H1 (cell line): ENCODE data around the gene ADIPOR2. TPM values are rescaled to one million over a fixed set of nuclear protein-coding genes. Genes with fewer than 3 reads are reported as not detected.

Experiments
- CTCF ChIA-PET: fragments of 300-600 bp; sonication (Branson Sonifier 250); formaldehyde crosslinking; loops from one replicate; lab custom pipeline; 2021; ENCODE audit not compliant: partially characterized antibody; lab: Charles Lee
- POLR2A ChIA-PET: fragments of 300-600 bp; sonication (Branson Sonifier 250); formaldehyde crosslinking; loops from one replicate; lab custom pipeline; 2021; ENCODE audit warnings: inconsistent platforms; ENCODE audit not compliant: partially characterized antibody; lab: Charles Lee
- DNase-seq, 2 experiments: peaks; one replicate each; pipeline versions ENCODE4 v3.0.0 to v3.0.0-alpha.2; 2010 to 2022; ENCODE audit warnings: low spot score in 2 of 2, low read depth in 1 of 2, mixed read lengths in 1 of 2
- FAIRE-seq: peaks from 2 replicates; lab custom pipeline; 2011; peaks lifted over from hg19 to GRCh38; lab: Jason Lieb, UNC
- H2AFZ ChIP-seq: 2 replicates; pipeline ENCODE4 v1.8.1; 2012; ENCODE audit warnings: low read length, inconsistent platforms
- H2AK5ac ChIP-seq: 2 replicates; pipeline ENCODE4 v1.6.1; 2013; ENCODE audit warnings: low read depth, low read length
- H2BK120ac ChIP-seq: replicated peaks from 2 replicates; pipeline ENCODE3; 2013; ENCODE audit warnings: low read depth, low read length, inconsistent platforms
- H2BK12ac ChIP-seq: 2 replicates; pipeline ENCODE4 v1.6.1; 2013; ENCODE audit warnings: low read depth, low read length
- H2BK15ac ChIP-seq: 2 replicates; pipeline ENCODE4 v1.6.1; 2013; ENCODE audit warnings: low read length
- H2BK20ac ChIP-seq: 2 replicates; pipeline ENCODE4 v1.6.1; 2013; ENCODE audit warnings: low read length
- H2BK5ac ChIP-seq: 2 replicates; pipeline ENCODE4 v1.6.1; 2013; ENCODE audit warnings: low read depth, low read length
- H3K14ac ChIP-seq: 2 replicates; pipeline ENCODE4 v1.6.1; 2013; ENCODE audit warnings: inconsistent platforms; ENCODE audit not compliant: insufficient read length
- H3K18ac ChIP-seq: 2 replicates; pipeline ENCODE4 v1.6.1; 2013; ENCODE audit warnings: low read length; ENCODE audit errors: extremely low read depth
- H3K23ac ChIP-seq: 2 replicates; pipeline ENCODE4 v1.6.1; 2013; ENCODE audit warnings: inconsistent platforms; ENCODE audit not compliant: insufficient read length
- H3K23me2 ChIP-seq: 2 replicates; pipeline ENCODE4 v1.6.1; 2013; ENCODE audit warnings: low read depth, low read length
- H3K27ac ChIP-seq: 2 replicates; pipeline ENCODE4 v1.6.1; 2011; ENCODE audit warnings: low read depth, low read length, inconsistent platforms
- H3K27me3 ChIP-seq, 4 experiments: replicated peaks in 1 of 4; 1 replicate in 1 of 4; 2 replicates in 3 of 4; pipeline versions ENCODE4 v1.6.1 to v1.8.1; 2011 to 2013; ENCODE audit warnings: low read length in 3 of 4, mild to moderate bottlenecking in 3 of 4, inconsistent platforms in 2 of 4, mixed read lengths in 2 of 4, moderate library complexity in 1 of 4; ENCODE audit not compliant: control insufficient read depth in 3 of 4, insufficient read depth in 3 of 4; ENCODE audit errors: extremely low read depth in 1 of 4
- H3K36me3 ChIP-seq, 4 experiments: 2 replicates each; pipeline versions ENCODE4 v1.6.1 to v1.8.1; 2011 to 2013; ENCODE audit warnings: mild to moderate bottlenecking in 4 of 4, low read length in 3 of 4, moderate library complexity in 2 of 4, control low read depth in 1 of 4, inconsistent platforms in 1 of 4; ENCODE audit not compliant: insufficient read depth in 4 of 4, control insufficient read depth in 2 of 4
- H3K4ac ChIP-seq: replicated peaks from 2 replicates; pipeline ENCODE3; 2013; ENCODE audit warnings: low read length, low read depth, mixed read lengths, inconsistent platforms; ENCODE audit not compliant: insufficient read length
- H3K4me1 ChIP-seq, 4 experiments: replicated peaks in 1 of 4; 1 replicate in 1 of 4; 2 replicates in 3 of 4; pipeline versions ENCODE4 v1.6.1 to v1.8.1; 2011 to 2013; ENCODE audit warnings: low read length in 3 of 4, inconsistent platforms in 2 of 4, mixed read lengths in 1 of 4; ENCODE audit not compliant: insufficient read depth in 4 of 4, control insufficient read depth in 3 of 4
- H3K4me2 ChIP-seq, 2 experiments: 2 replicates each; pipeline versions ENCODE4 v1.6.1 to v1.8.1; 2011 to 2013; ENCODE audit warnings: low read depth in 2 of 2, low read length in 2 of 2, control low read depth in 1 of 2, inconsistent platforms in 1 of 2, mild to moderate bottlenecking in 1 of 2; ENCODE audit not compliant: insufficient read depth in 1 of 2
- H3K4me3 ChIP-seq, 4 experiments: fragments of 200-600, 300-600 bp in 1 of 4; sonication (generic), shearing (Covaris generic), sonication (Bioruptor Twin) in 1 of 4; 2 replicates each; pipeline versions ENCODE4 v1.5.1 to v1.8.1; 2011 to 2016; ENCODE audit warnings: low read length in 4 of 4, low read depth in 3 of 4, control low read depth in 2 of 4, inconsistent platforms in 2 of 4, mild to moderate bottlenecking in 2 of 4, mixed read lengths in 1 of 4, moderate library complexity in 1 of 4; ENCODE audit not compliant: insufficient read depth in 2 of 4; ENCODE audit errors: extremely low read depth in 1 of 4
- H3K56ac ChIP-seq: replicated peaks from 2 replicates; pipeline ENCODE3; 2013; ENCODE audit warnings: low read depth, mild to moderate bottlenecking, mixed read lengths, low read length, inconsistent platforms; ENCODE audit not compliant: insufficient read length
- H3K79me1 ChIP-seq: 2 replicates; pipeline ENCODE4 v1.6.1; 2013; ENCODE audit warnings: low read depth, low read length, control low read depth
- H3K79me2 ChIP-seq, 2 experiments: 2 replicates each; pipeline versions ENCODE4 v1.6.1 to v1.8.1; 2012 to 2013; ENCODE audit warnings: low read length in 2 of 2, mild to moderate bottlenecking in 2 of 2, inconsistent platforms in 1 of 2; ENCODE audit not compliant: insufficient read depth in 2 of 2, control insufficient read depth in 1 of 2
- H3K9ac ChIP-seq, 4 experiments: replicated peaks in 1 of 4; 1 replicate in 1 of 4; 2 replicates in 3 of 4; pipeline versions ENCODE4 v1.6.1 to v1.8.1; 2011 to 2013; ENCODE audit warnings: low read depth in 3 of 4, low read length in 3 of 4, control low read depth in 2 of 4, mild to moderate bottlenecking in 2 of 4, moderate library complexity in 2 of 4, inconsistent platforms in 1 of 4; ENCODE audit errors: extremely low read depth in 1 of 4
- H3K9me3 ChIP-seq, 2 experiments: 2 replicates each; pipeline versions ENCODE4 v1.6.1 to v1.8.1; 2012 to 2013; ENCODE audit warnings: mild to moderate bottlenecking in 2 of 2, moderate library complexity in 2 of 2, control low read depth in 1 of 2, inconsistent platforms in 1 of 2, low read depth in 1 of 2, low read length in 1 of 2, mixed read lengths in 1 of 2; ENCODE audit not compliant: insufficient read depth in 2 of 2
- H4K20me1 ChIP-seq, 2 experiments: replicated peaks in 1 of 2; 2 replicates each; pipeline versions ENCODE3 to v1.8.1; 2011 to 2013; ENCODE audit warnings: inconsistent platforms in 2 of 2, low read length in 2 of 2, mild to moderate bottlenecking in 1 of 2; ENCODE audit not compliant: insufficient read depth in 2 of 2, control insufficient read depth in 1 of 2
- H4K5ac ChIP-seq: 2 replicates; pipeline ENCODE4 v1.6.1; 2013; ENCODE audit warnings: low read length, low read depth, mixed read lengths, inconsistent platforms; ENCODE audit not compliant: insufficient read length
- H4K8ac ChIP-seq: 2 replicates; pipeline ENCODE4 v1.8.0; 2013; ENCODE audit warnings: mild to moderate bottlenecking, moderate library complexity, low read length, inconsistent platforms; ENCODE audit not compliant: insufficient read depth; ENCODE audit errors: extremely low read depth
- H4K91ac ChIP-seq: replicated peaks from 2 replicates; pipeline ENCODE3; 2013; ENCODE audit warnings: low read length, mixed read lengths, inconsistent platforms; ENCODE audit not compliant: insufficient read length
- ASH2L ChIP-seq: fragments of 200-600, 300-600 bp; sonication (generic); IDR thresholded peaks from one replicate; pipeline ENCODE4 v1.7.1; 2017; ENCODE audit warnings: low read length
- EGR1 ChIP-seq: IDR thresholded peaks from 2 replicates; pipeline ENCODE4 v1.6.1; 2011; ENCODE audit warnings: low read depth, low read length, borderline replicate concordance
- HDAC2 ChIP-seq, 2 experiments: fragments of 300-600 bp in 1 of 2; sonication (generic) in 1 of 2; IDR thresholded peaks; 2 replicates each; pipeline ENCODE4 v1.6.1; 2011 to 2012; ENCODE audit warnings: low read depth in 2 of 2, low read length in 2 of 2, mild to moderate bottlenecking in 2 of 2, moderate library complexity in 2 of 2, borderline replicate concordance in 1 of 2, inconsistent platforms in 1 of 2
- JUN ChIP-seq: IDR thresholded peaks from 2 replicates; pipeline ENCODE4 v1.6.1; 2011; ENCODE audit warnings: low read depth, mild to moderate bottlenecking, improper control_type of control experiment, low read length
- KDM4A ChIP-seq: IDR thresholded peaks from one replicate; pipeline ENCODE4 v1.7.1; 2012; ENCODE audit warnings: low read depth, mild to moderate bottlenecking, moderate library complexity, low read length, inconsistent platforms; ENCODE audit not compliant: severe bottlenecking
- POLR2AphosphoS5 ChIP-seq: IDR thresholded peaks from 2 replicates; pipeline ENCODE4 v1.6.1; 2011; ENCODE audit warnings: low read depth, low read length
- RFX5 ChIP-seq: IDR thresholded peaks from 2 replicates; pipeline ENCODE4 v1.6.1; 2011; ENCODE audit warnings: low read depth, low read length, improper control_type of control experiment, borderline replicate concordance
- SIX5 ChIP-seq: IDR thresholded peaks from 2 replicates; pipeline ENCODE4 v1.6.1; 2011; ENCODE audit warnings: mild to moderate bottlenecking, low read depth, low read length
- SP1 ChIP-seq: IDR thresholded peaks from 2 replicates; pipeline ENCODE4 v1.6.1; 2011; ENCODE audit warnings: low read depth, low read length
- SUZ12 ChIP-seq: fragments of 200-600 bp; sonication (generic); IDR thresholded peaks from 2 replicates; pipeline ENCODE4 v1.6.1; 2012; ENCODE audit warnings: mild to moderate bottlenecking, inconsistent platforms, low read length, moderate library complexity, mixed read lengths
- TEAD4 ChIP-seq: IDR thresholded peaks from 2 replicates; pipeline ENCODE4 v1.6.1; 2012; ENCODE audit warnings: low read depth, low read length, inconsistent platforms, mixed read lengths
- WGBS, 2 experiments: shearing (Covaris generic) in 1 of 2; methylation state at CpG; one replicate each; pipeline versions ENCODE4 v1.1.6 to v1.1.7; 2013 to 2015; ENCODE audit warnings: low lambda C conversion rate in 2 of 2, mixed read lengths in 2 of 2, inconsistent platforms in 1 of 2, low coverage in 1 of 2, missing lambda C conversion rate in 1 of 2; ENCODE audit not compliant: insufficient replicate concordance in 2 of 2, insufficient coverage in 1 of 2, insufficient read length in 1 of 2; ENCODE audit errors: extremely low coverage in 1 of 2, missing lambda C conversion rate in 1 of 2; 5-methylcytosine and 5-hydroxymethylcytosine counted together
- polyA plus RNA-seq, 7 experiments: library from polyadenylated mRNA; depleted of rRNA in 3 of 7; stranded (reverse) in 5 of 7; unstranded in 2 of 7; fragments of >200 nt in 5 of 7; fragments of 200-250 nt in 2 of 7; gene quantifications; 1 replicate in 5 of 7; 2 replicates in 1 of 7; 4 replicates in 1 of 7; pipeline versions ENCODE4 v1.2.1 to v1.2.3, GENCODE V29; 2011 to 2013; ENCODE audit warnings: missing spikeins in 2 of 7, mixed read lengths in 2 of 7
- total RNA-seq: library from RNA; stranded (reverse); fragmentation: NEBNext Ultra II Directional; extraction: Animal tissue kit (Norgen Biotek cat#: 25700); gene quantifications from 2 replicates; pipeline ENCODE4 v1.2.1, GENCODE V29; 2021
- TF ChIP-seq, protein P1 (sequence below), 3 experiments: IDR thresholded peaks; 1 replicate in 2 of 3; 2 replicates in 1 of 3; pipeline versions ENCODE4 v1.5.1 to v1.6.1; 2011; ENCODE audit warnings: low read length in 3 of 3, mild to moderate bottlenecking in 3 of 3, inconsistent platforms in 2 of 3, low read depth in 1 of 3, moderate library complexity in 1 of 3; ENCODE audit not compliant: insufficient read depth in 1 of 3; ENCODE audit errors: control extremely low read depth in 1 of 3

The ADIPOR2 gene
- total and polyA plus RNA-seq, 2 of the 8 experiments (the other 6 are each of a cell fraction or from before 2014, with no cell fraction given), result 17.5 to 50.8 TPM

DNA sequence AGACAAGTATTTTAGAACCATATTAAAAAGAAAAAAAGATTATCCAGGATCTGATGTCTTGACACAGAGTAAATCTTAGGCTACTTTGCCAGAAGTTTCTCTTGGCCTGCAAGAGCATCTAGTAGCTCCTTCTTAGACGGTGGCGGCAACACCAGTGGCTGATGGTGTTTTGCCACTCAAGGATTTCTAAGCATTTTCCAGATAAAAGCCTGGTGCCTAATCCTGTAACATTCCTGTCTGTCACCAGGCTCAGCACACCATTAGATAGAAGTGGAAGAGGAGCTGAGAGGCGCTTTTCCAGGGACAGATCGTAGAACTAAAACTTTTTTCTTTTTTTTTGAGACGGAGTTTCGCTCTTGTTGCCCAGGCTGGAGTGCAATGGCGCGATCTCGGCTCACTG, 47.8 kb upstream of the ADIPOR2 start:
- FAIRE-seq (no peak), DNase-seq (no peak)
- no peak overlapping the region for H2AFZ ChIP-seq
- H3K23ac ChIP-seq, result no peak overlapping the region
- no peak overlapping the region for H4K5ac ChIP-seq
- H3K4me3 ChIP-seq, result no peak overlapping the region
- no peak overlapping the region for H2AK5ac ChIP-seq
- no peaks in the 10 kb centered on the region for H3K79me1 ChIP-seq
- H3K23me2 ChIP-seq, result no peaks in the 10 kb centered on the region; the same call in 1 of the 2 replicates
- H3K27ac ChIP-seq, result no peak overlapping the region
- H2BK12ac ChIP-seq, result no peak overlapping the region
- H3K36me3 ChIP-seq, result no peaks in the 10 kb centered on the region
- no peak overlapping the region for H4K8ac ChIP-seq
- no peaks in the 10 kb centered on the region for H4K20me1 ChIP-seq
- ChIA-PET POLR2A (interaction anchor here (1.8 kb wide), 1 partner anchor 148 kb away, joined by 3 read pairs; no protein-coding TSS in a partner anchor), CTCF (interaction anchor here (0.6 to 18.8 kb wide), 7 partner anchors 9 to 641 kb away, joined by 3 to 265 read pairs (median 9); no protein-coding TSS in a partner anchor)
- H3K9ac ChIP-seq, result no peak overlapping the region
- H3K27me3 ChIP-seq, result peaks cover 0 to 8% (median 3%) of the 10 kb centered on the region in 4 experiments; a peak in 3 of 7 replicates
- 98% methylated on average over 9 of the region's 9 CpGs; no CpG with 5 or more reads in 1 of the 2 experiments for WGBS, 2 experiments
- H3K14ac ChIP-seq, result no peak overlapping the region
- H3K56ac ChIP-seq, result no peak overlapping the region
- H3K18ac ChIP-seq, result no peak overlapping the region
- H2BK15ac ChIP-seq, result no peak overlapping the region
- H4K91ac ChIP-seq, result no peak overlapping the region
- H2BK5ac ChIP-seq, result no peak overlapping the region
- no peaks in the 10 kb centered on the region for H3K79me2 ChIP-seq
- H3K9me3 ChIP-seq, result no peaks in the 10 kb centered on the region
- peaks cover 0 to 8% (median 0%) of the 10 kb centered on the region in 4 experiments; a peak in 2 of 7 replicates for H3K4me1 ChIP-seq
- no peak overlapping the region for H2BK20ac ChIP-seq
- no peak overlapping the region for H3K4ac ChIP-seq
- no peak overlapping the region for H2BK120ac ChIP-seq
- no peak overlapping the region for H3K4me2 ChIP-seq
- TF ChIP-seq EGR1 (no peak), SP1 (no peak), TEAD4 (no peak), POLR2AphosphoS5 (no peak), HDAC2 (IDR thresholded peaks at IDR 0.05; ENCODE audit: borderline replicate concordance in 1 of 2, low read depth in 2 of 2, low read length in 2 of 2) (no peak), RFX5 (no peak), SIX5 (no peak), SUZ12 (no peak), JUN (no peak), KDM4A (no peak), ASH2L (no peak)
- TF ChIP-seq, protein P1, sequence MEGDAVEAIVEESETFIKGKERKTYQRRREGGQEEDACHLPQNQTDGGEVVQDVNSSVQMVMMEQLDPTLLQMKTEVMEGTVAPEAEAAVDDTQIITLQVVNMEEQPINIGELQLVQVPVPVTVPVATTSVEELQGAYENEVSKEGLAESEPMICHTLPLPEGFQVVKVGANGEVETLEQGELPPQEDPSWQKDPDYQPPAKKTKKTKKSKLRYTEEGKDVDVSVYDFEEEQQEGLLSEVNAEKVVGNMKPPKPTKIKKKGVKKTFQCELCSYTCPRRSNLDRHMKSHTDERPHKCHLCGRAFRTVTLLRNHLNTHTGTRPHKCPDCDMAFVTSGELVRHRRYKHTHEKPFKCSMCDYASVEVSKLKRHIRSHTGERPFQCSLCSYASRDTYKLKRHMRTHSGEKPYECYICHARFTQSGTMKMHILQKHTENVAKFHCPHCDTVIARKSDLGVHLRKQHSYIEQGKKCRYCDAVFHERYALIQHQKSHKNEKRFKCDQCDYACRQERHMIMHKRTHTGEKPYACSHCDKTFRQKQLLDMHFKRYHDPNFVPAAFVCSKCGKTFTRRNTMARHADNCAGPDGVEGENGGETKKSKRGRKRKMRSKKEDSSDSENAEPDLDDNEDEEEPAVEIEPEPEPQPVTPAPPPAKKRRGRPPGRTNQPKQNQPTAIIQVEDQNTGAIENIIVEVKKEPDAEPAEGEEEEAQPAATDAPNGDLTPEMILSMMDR (IDR thresholded peaks at IDR 0.05; ENCODE audit: control extremely low read depth in 1 of 3, insufficient read depth in 1 of 3, low read depth in 1 of 3, low read length in 3 of 3), result no peak
